Neural cell (in vitro differentiated cells): ENCODE measurements around the gene DAAM2. TPM values are rescaled to one million over a fixed set of nuclear protein-coding genes. Genes with fewer than 3 reads are reported as not detected.

Experiments used
- H2AFZ ChIP-seq: fragments of 200-600, 300-800 bp; sonication (generic), shearing (Covaris generic); 2 replicates; pipeline ENCODE4 v1.6.0; 2014; ENCODE audit warnings: low read depth, mild to moderate bottlenecking, antibody characterized with exemption, low read length, moderate library complexity
- H3F3A ChIP-seq: fragments of 200-600 bp; shearing (Covaris generic); 2 replicates; pipeline ENCODE4 v1.6.1; 2016; ENCODE audit warnings: mild to moderate bottlenecking, moderate library complexity, mixed read lengths, antibody characterized with exemption, low read length; ENCODE audit not compliant: insufficient read depth, poor library complexity, severe bottlenecking
- H3K27ac ChIP-seq: fragments of 200-600, 300-800 bp; sonication (generic), shearing (Covaris generic); 2 replicates; pipeline ENCODE4 v1.5.1; 2014; ENCODE audit warnings: mild to moderate bottlenecking, low read length, moderate library complexity
- H3K27me3 ChIP-seq: fragments of 300-800, 200-600 bp; sonication (generic), shearing (Covaris generic); 2 replicates; pipeline ENCODE4 v1.6.0; 2014; ENCODE audit warnings: mild to moderate bottlenecking, low read depth, low read length, moderate library complexity; ENCODE audit not compliant: insufficient read depth
- H3K36me3 ChIP-seq: fragments of 300-800, 200-600 bp; sonication (generic), shearing (Covaris generic); 2 replicates; pipeline ENCODE4 v1.5.1; 2014; ENCODE audit warnings: mild to moderate bottlenecking, antibody characterized with exemption, low read length, moderate library complexity; ENCODE audit not compliant: insufficient read depth
- H3K4me2 ChIP-seq: fragments of 300-800, 200-600 bp; sonication (generic), shearing (Covaris generic); 2 replicates; pipeline ENCODE4 v1.6.0; 2014; ENCODE audit warnings: mild to moderate bottlenecking, low read length
- H3K4me3 ChIP-seq: fragments of 300-800, 200-600 bp; sonication (generic), shearing (Covaris generic); 2 replicates; pipeline ENCODE4 v1.5.1; 2014; ENCODE audit warnings: mild to moderate bottlenecking, low read length, moderate library complexity
- H3K79me2 ChIP-seq: fragments of 200-600 bp; shearing (Covaris generic); replicated peaks from 2 replicates; pipeline ENCODE4 v1.6.0; 2014; ENCODE audit warnings: mild to moderate bottlenecking, low read length, moderate library complexity; ENCODE audit not compliant: insufficient read depth
- H3K9ac ChIP-seq: fragments of 300-800, 200-600 bp; sonication (generic), shearing (Covaris generic); 2 replicates; pipeline ENCODE4 v1.6.1; 2016; ENCODE audit warnings: mild to moderate bottlenecking, low read length, mixed read lengths
- H3K9me2 ChIP-seq: fragments of 200-600 bp; shearing (Covaris generic); 2 replicates; pipeline ENCODE4 v1.6.1; 2016; ENCODE audit warnings: mild to moderate bottlenecking, low read length, mixed read lengths; ENCODE audit not compliant: insufficient read depth
- H3K9me3 ChIP-seq: fragments of 200-600, 300-800 bp; sonication (generic), shearing (Covaris generic); 2 replicates; pipeline ENCODE4 v1.6.1; 2016; ENCODE audit warnings: mild to moderate bottlenecking, mixed run types, low read length, moderate library complexity, mixed read lengths
- H4K20me1 ChIP-seq: fragments of 200-600 bp; shearing (Covaris generic); 2 replicates; pipeline ENCODE4 v1.6.1; 2016; ENCODE audit warnings: mild to moderate bottlenecking, mixed run types; ENCODE audit not compliant: insufficient read depth
- EP300 ChIP-seq: fragments of 450-650 bp; conservative IDR thresholded peaks from 2 replicates; pipeline ENCODE4 v1.6.1; 2014; ENCODE audit warnings: antibody characterized with exemption, mild to moderate bottlenecking, moderate library complexity; ENCODE audit not compliant: poor library complexity, severe bottlenecking
- EZH2 ChIP-seq: fragments of 200-600, 300-800 bp; shearing (Covaris generic), sonication (generic); IDR thresholded peaks from 2 replicates; pipeline ENCODE4 v1.6.1; 2014; ENCODE audit warnings: antibody characterized with exemption, low read length, borderline replicate concordance, mild to moderate bottlenecking; ENCODE audit not compliant: insufficient read depth, poor library complexity, severe bottlenecking
- MXI1 ChIP-seq: fragments of 450-650 bp; conservative IDR thresholded peaks from 2 replicates; pipeline ENCODE4 v1.6.1; 2014; ENCODE audit warnings: antibody characterized with exemption, mild to moderate bottlenecking; ENCODE audit not compliant: poor library complexity, severe bottlenecking
- POLR2AphosphoS5 ChIP-seq: IDR thresholded peaks from 2 replicates; pipeline ENCODE4 v1.6.1; 2012
- RAD21 ChIP-seq: fragments of 450-650 bp; conservative IDR thresholded peaks from 2 replicates; pipeline ENCODE4 v1.6.1; 2014; ENCODE audit warnings: antibody characterized with exemption, mild to moderate bottlenecking, moderate library complexity
- SMC3 ChIP-seq: fragments of 450-650 bp; conservative IDR thresholded peaks from 2 replicates; pipeline ENCODE4 v1.6.1; 2014; ENCODE audit warnings: antibody characterized with exemption, mild to moderate bottlenecking, moderate library complexity; ENCODE audit not compliant: poor library complexity
- TAF1 ChIP-seq: IDR thresholded peaks from 2 replicates; pipeline ENCODE4 v1.6.1; 2012; ENCODE audit warnings: low read depth
- polyA plus RNA-seq: library from polyadenylated mRNA; depleted of rRNA; stranded (reverse); fragments of >200 nt; gene quantifications from 2 replicates; pipeline ENCODE4 v1.2.3, GENCODE V29; 2014
- TF ChIP-seq, protein P1 (sequence below): fragments of 450-650 bp; IDR thresholded peaks from 2 replicates; pipeline ENCODE4 v1.5.1; 2014; ENCODE audit warnings: antibody characterized with exemption, mild to moderate bottlenecking, moderate library complexity; ENCODE audit not compliant: poor library complexity, severe bottlenecking

The DAAM2 gene
- polyA plus RNA-seq, 1 donor from 2014 or later: 1.2 TPM

DNA sequence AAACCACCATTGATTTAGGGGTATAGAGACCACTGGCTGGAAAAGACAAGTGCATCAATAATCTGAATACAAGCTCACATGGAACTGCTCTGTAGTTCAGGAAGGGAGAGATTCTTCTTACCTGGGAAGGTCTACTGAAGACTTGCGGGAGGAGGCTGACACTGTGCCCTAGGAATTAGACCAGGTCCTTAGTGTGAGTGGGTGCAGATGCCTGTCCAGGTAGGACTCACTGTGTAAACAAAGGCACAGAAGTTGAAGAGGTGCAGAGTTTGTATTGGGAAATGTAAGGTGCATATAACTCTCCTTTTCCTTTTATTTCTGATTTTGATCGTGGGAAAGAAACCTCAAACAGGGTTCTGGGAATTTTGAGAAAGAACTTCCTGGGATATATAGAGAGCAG is 66.8 kb downstream of the DAAM2 start:
- TF ChIP-seq EP300 (no peak), MXI1 (no peak), TAF1 (no peak)
- TF ChIP-seq, protein P1, sequence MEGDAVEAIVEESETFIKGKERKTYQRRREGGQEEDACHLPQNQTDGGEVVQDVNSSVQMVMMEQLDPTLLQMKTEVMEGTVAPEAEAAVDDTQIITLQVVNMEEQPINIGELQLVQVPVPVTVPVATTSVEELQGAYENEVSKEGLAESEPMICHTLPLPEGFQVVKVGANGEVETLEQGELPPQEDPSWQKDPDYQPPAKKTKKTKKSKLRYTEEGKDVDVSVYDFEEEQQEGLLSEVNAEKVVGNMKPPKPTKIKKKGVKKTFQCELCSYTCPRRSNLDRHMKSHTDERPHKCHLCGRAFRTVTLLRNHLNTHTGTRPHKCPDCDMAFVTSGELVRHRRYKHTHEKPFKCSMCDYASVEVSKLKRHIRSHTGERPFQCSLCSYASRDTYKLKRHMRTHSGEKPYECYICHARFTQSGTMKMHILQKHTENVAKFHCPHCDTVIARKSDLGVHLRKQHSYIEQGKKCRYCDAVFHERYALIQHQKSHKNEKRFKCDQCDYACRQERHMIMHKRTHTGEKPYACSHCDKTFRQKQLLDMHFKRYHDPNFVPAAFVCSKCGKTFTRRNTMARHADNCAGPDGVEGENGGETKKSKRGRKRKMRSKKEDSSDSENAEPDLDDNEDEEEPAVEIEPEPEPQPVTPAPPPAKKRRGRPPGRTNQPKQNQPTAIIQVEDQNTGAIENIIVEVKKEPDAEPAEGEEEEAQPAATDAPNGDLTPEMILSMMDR: no peak
- Histone ChIP-seq H4K20me1 (no peaks in the 10 kb centered on the region), H3K79me2 (no peaks in the 10 kb centered on the region), H3K9me2 (no peaks in the 10 kb centered on the region), H3K9ac (no peak overlapping the region), H3K4me2 (no peak overlapping the region), H2AFZ (no peak overlapping the region), H3K36me3 (no peaks in the 10 kb centered on the region), H3K9me3 (no peaks in the 10 kb centered on the region), H3F3A (no peaks in the 10 kb centered on the region), H3K4me3 (no peak overlapping the region), H3K27ac (peak overlapping the region; percentile 7), H3K27me3 (no peaks in the 10 kb centered on the region)

DNA sequence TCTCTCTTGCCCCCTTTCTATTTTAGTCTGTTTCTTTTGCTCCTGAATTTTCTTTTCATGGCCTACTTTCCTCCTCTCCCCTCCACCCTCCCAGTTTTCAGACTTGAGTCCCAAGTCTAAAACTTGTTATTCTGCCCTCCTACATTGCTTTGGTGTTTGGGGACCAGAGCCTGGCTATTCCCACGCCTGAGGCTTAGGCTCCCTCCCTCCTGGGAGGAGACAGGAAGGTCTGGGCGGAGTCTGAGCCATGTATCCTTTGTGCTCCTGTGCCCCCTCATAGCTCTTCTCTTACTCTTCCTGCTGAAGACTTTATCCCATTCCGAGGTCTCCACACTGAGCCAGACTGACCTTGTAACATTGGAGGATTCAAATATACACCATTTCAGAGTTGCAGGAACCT is 69.5 kb downstream of the DAAM2 start:
- no peaks in the 10 kb centered on the region for H3F3A ChIP-seq
- no peaks in the 10 kb centered on the region for H4K20me1 ChIP-seq
- no peak overlapping the region for H3K4me3 ChIP-seq
- no peaks in the 10 kb centered on the region for H3K9me2 ChIP-seq
- H3K9me3 ChIP-seq: no peaks in the 10 kb centered on the region
- H3K79me2 ChIP-seq: no peaks in the 10 kb centered on the region
- H3K4me2 ChIP-seq: no peak overlapping the region
- no peak for TF ChIP-seq MXI1
- TF ChIP-seq POLR2AphosphoS5: no peak
- no peak for TF ChIP-seq EZH2
- no peak for TF ChIP-seq TAF1
- H2AFZ ChIP-seq: no peak overlapping the region
- H3K9ac ChIP-seq: no peak overlapping the region
- no peaks in the 10 kb centered on the region for H3K27me3 ChIP-seq
- H3K36me3 ChIP-seq: no peaks in the 10 kb centered on the region
- no peak overlapping the region for H3K27ac ChIP-seq

DNA sequence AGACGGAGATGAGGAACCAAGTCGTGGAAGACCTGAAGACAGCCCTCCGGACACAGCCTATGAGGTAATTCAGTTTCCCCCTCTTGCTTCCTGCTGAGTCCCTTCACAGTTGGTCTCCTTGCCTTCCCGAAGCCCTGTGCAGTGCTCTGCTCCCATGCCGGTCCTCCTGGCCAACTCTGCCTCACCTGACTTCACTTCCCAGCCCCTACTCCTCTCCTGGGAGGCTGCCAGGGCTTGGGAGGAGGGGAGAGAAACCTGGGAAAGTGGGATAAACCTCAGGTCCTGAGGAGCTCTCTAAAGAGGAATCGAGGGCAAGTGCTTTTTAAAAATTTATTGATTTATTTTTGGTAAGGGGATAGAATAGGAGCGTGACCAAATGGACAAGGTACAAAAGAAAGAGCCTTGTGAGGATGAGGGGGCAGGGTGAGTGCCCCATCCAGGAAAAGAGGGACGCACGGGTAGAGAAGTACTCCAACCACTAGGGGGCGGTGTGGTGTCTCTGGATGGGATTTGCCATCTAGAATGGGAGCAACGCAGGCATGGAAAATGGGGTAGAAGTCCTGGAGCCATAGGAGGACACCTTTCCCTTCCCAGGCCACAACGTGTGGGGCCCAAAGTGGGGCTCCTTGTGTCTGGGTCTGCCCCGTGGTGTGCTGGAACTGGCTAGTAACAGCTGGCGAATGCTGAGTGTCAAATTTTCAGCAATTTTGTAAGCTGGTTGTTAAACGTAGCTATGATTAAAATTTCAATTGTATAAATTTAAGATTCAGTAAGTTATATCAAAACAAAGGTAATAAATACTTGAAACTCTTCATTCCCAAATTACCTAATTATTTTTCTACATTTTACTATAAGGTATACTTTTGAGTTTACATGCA is 73.1 kb downstream of the DAAM2 start:
- Histone ChIP-seq H4K20me1 (no peaks in the 10 kb centered on the region), H3K79me2 (no peaks in the 10 kb centered on the region), H3K4me2 (no peak overlapping the region), H2AFZ (no peak overlapping the region), H3K9ac (no peak overlapping the region), H3K27ac (no peak overlapping the region), H3K4me3 (no peak overlapping the region), H3F3A (no peaks in the 10 kb centered on the region), H3K27me3 (no peaks in the 10 kb centered on the region), H3K9me2 (no peaks in the 10 kb centered on the region), H3K9me3 (no peaks in the 10 kb centered on the region), H3K36me3 (no peaks in the 10 kb centered on the region)
- no peak for TF ChIP-seq SMC3
- no peak for TF ChIP-seq MXI1
- no peak for TF ChIP-seq EP300
- no peak for TF ChIP-seq POLR2AphosphoS5
- TF ChIP-seq RAD21: no peak
- TF ChIP-seq TAF1: no peak
- no peak for TF ChIP-seq EZH2
